HUES64 (cell line): ENCODE measurements around the gene FPGS.

Source experiments
- H3K27ac ChIP-seq: 2 replicates; pipeline ENCODE4 v1.7.0; 2013; ENCODE audit warnings: low read depth, low read length, inconsistent platforms
- H3K27me3 ChIP-seq: 2 replicates; pipeline ENCODE4 v1.6.1; 2013; ENCODE audit warnings: mild to moderate bottlenecking, low read length; ENCODE audit not compliant: insufficient read depth
- H3K36me3 ChIP-seq: 2 replicates; pipeline ENCODE4 v1.6.1; 2013; ENCODE audit warnings: mild to moderate bottlenecking, low read length; ENCODE audit not compliant: insufficient read depth
- H3K4me1 ChIP-seq: 2 replicates; pipeline ENCODE4 v1.6.1; 2013; ENCODE audit warnings: mild to moderate bottlenecking, low read length, moderate library complexity; ENCODE audit not compliant: insufficient read depth
- H3K4me3 ChIP-seq: 2 replicates; pipeline ENCODE4 v1.5.1; 2013; ENCODE audit warnings: mild to moderate bottlenecking, low read length, moderate library complexity
- H3K9ac ChIP-seq: 2 replicates; pipeline ENCODE4 v1.6.1; 2013; ENCODE audit warnings: mild to moderate bottlenecking, low read depth, low read length
- H3K9me3 ChIP-seq: 2 replicates; pipeline ENCODE4 v1.6.1; 2013; ENCODE audit warnings: low read depth, low read length; ENCODE audit not compliant: insufficient read depth
- WGBS: fragments of 150-250, 120-280 bp; methylation state at CpG from one replicate; pipeline ENCODE4 v1.1.7; 2013; ENCODE audit warnings: missing lambda C conversion rate; 5-methylcytosine and 5-hydroxymethylcytosine counted together

FPGS gene

GRCh38 chr9:127781806-127782205, 20.9 kb upstream of the FPGS start:
- Histone ChIP-seq H3K27me3 (no peaks in the 10 kb centered on the region), H3K4me1 (0 out of 2 replicates have a peak, but pooled peaks cover 5% of the 10 kb centered on the region), H3K4me3 (no peak overlapping the region), H3K36me3 (no peaks in the 10 kb centered on the region), H3K9ac (no peak overlapping the region), H3K27ac (no peak overlapping the region), H3K9me3 (no peaks in the 10 kb centered on the region)
- WGBS: 97% methylated on average over 4 of the region's 4 CpGs

GRCh38 chr9:127783111-127784008, 19.3 kb upstream of the FPGS start:
- WGBS: 88% methylated on average over 20 of the region's 20 CpGs
- no peak overlapping the region for H3K4me3 ChIP-seq
- H3K4me1 ChIP-seq: peaks cover 10% of the 10 kb centered on the region; the same call in 1 of the 2 replicates
- no peaks in the 10 kb centered on the region for H3K9me3 ChIP-seq
- H3K9ac ChIP-seq: no peak overlapping the region
- peaks cover 15% of the 10 kb centered on the region for H3K36me3 ChIP-seq
- H3K27me3 ChIP-seq: no peaks in the 10 kb centered on the region
- no peak overlapping the region for H3K27ac ChIP-seq

GRCh38 chr9:127785023-127785932, 17.4 kb upstream of the FPGS start:
- H3K27ac ChIP-seq: peak overlapping the region; percentile 60; the same call in 1 of the 2 replicates
- no peaks in the 10 kb centered on the region for H3K27me3 ChIP-seq
- peak overlapping the region; percentile 69 for H3K9ac ChIP-seq
- peak overlapping the region; percentile 91 for H3K4me3 ChIP-seq
- no peaks in the 10 kb centered on the region for H3K9me3 ChIP-seq
- under 1% methylated on average over 106 of the region's 123 CpGs for WGBS
- H3K36me3 ChIP-seq: peaks cover 34% of the 10 kb centered on the region
- H3K4me1 ChIP-seq: peaks cover 9% of the 10 kb centered on the region; the same call in 1 of the 2 replicates

- peaks cover 43% of the 10 kb centered on the region for H3K36me3 ChIP-seq
- no peaks in the 10 kb centered on the region for H3K9me3 ChIP-seq
- peak within 1 kb of the TSS; percentile 97 for H3K27ac ChIP-seq
- peaks cover 5% of the 10 kb centered on the region; the same call in 1 of the 2 replicates for H3K4me1 ChIP-seq
- H3K4me3 ChIP-seq: peak within 1 kb of the TSS; percentile 91
- WGBS: under 1% methylated on average over 75 of the region's 75 CpGs
- H3K9ac ChIP-seq: peak within 1 kb of the TSS; percentile 93
- H3K27me3 ChIP-seq: no peaks in the 10 kb centered on the region
Observed at GRCh38 chr9:127785933-127786772, 16.5 kb upstream of the FPGS start, which contains the start of gene CDK9. Gene CDK9 (plus strand): TSS chr9:127786034. CDS start chr9:127786149, 115 bp downstream.

GRCh38 chr9:127786773-127787104, 15.9 kb upstream of the FPGS start:
- Histone ChIP-seq H3K9me3 (no peaks in the 10 kb centered on the region), H3K36me3 (peaks cover 49% of the 10 kb centered on the region), H3K27ac (peak overlapping the region; percentile 97; the same call in 1 of the 2 replicates), H3K4me3 (peak overlapping the region; percentile 91), H3K4me1 (peaks cover 5% of the 10 kb centered on the region; the same call in 1 of the 2 replicates), H3K27me3 (no peaks in the 10 kb centered on the region), H3K9ac (peak overlapping the region; percentile 93)
- 5% methylated on average over 12 of the region's 12 CpGs for WGBS

GRCh38 chr9:127788337-127789011, 14.2 kb upstream of the FPGS start:
- no peak overlapping the region for H3K4me3 ChIP-seq
- H3K27me3 ChIP-seq: no peaks in the 10 kb centered on the region
- H3K27ac ChIP-seq: no peak overlapping the region
- no peak overlapping the region for H3K9ac ChIP-seq
- peaks cover 63% of the 10 kb centered on the region for H3K36me3 ChIP-seq
- no peaks in the 10 kb centered on the region for H3K9me3 ChIP-seq
- H3K4me1 ChIP-seq: peaks cover 5% of the 10 kb centered on the region; the same call in 1 of the 2 replicates
- 94% methylated on average over 26 of the region's 26 CpGs for WGBS

- Histone ChIP-seq H3K9ac (no peak overlapping the region), H3K4me1 (peaks cover 5% of the 10 kb centered on the region; the same call in 1 of the 2 replicates), H3K36me3 (peaks cover 63% of the 10 kb centered on the region), H3K9me3 (no peaks in the 10 kb centered on the region), H3K27me3 (no peaks in the 10 kb centered on the region), H3K27ac (no peak overlapping the region), H3K4me3 (no peak overlapping the region)
- WGBS: 96% methylated on average over 25 of the region's 25 CpGs
Observed at GRCh38 chr9:127789179-127789578, 13.5 kb upstream of the FPGS start.

GRCh38 chr9:127790094-127790855, 12.4 kb upstream of the FPGS start:
- WGBS: 93% methylated on average over 9 of the region's 9 CpGs
- H3K4me3 ChIP-seq: no peak overlapping the region
- H3K27me3 ChIP-seq: no peaks in the 10 kb centered on the region
- H3K9me3 ChIP-seq: no peaks in the 10 kb centered on the region
- H3K9ac ChIP-seq: no peak overlapping the region
- no peak overlapping the region for H3K27ac ChIP-seq
- H3K4me1 ChIP-seq: peaks cover 5% of the 10 kb centered on the region; the same call in 1 of the 2 replicates
- peaks cover 63% of the 10 kb centered on the region for H3K36me3 ChIP-seq

GRCh38 chr9:127791085-127791484, 11.6 kb upstream of the FPGS start:
- no peaks in the 10 kb centered on the region for H3K9me3 ChIP-seq
- no peak overlapping the region for H3K9ac ChIP-seq
- no peak overlapping the region for H3K27ac ChIP-seq
- peaks cover 5% of the 10 kb centered on the region; the same call in 1 of the 2 replicates for H3K4me1 ChIP-seq
- H3K36me3 ChIP-seq: peaks cover 63% of the 10 kb centered on the region
- no peaks in the 10 kb centered on the region for H3K27me3 ChIP-seq
- no peak overlapping the region for H3K4me3 ChIP-seq
- 95% methylated on average over 4 of the region's 4 CpGs for WGBS
